HCT116 (cell line): ENCODE measurements around the gene IKZF3. TPM values are rescaled to one million over a fixed set of nuclear protein-coding genes. Genes with fewer than 3 reads are reported as not detected.

Source experiments
- ATAC-seq: fragments of 200-7000 bp; cut with Tn5 transposase; 2 replicates; pipeline ENCODE4 v1.9.1; 2020; ENCODE audit warnings: mild to moderate bottlenecking, moderate library complexity
- BruUV-seq: library from RNA; stranded (reverse); fragments of 400-500 nt; replicated peaks from 2 replicates; lab custom pipeline; 2021; lab: Mats Ljungman, UMichigan
- CTCF ChIA-PET: fragments of 300-600 bp; sonication (Branson Sonifier 250); formaldehyde crosslinking; loops from one replicate; lab custom pipeline; 2021; ENCODE audit warnings: antibody characterized with exemption; lab: Charles Lee
- POLR2A ChIA-PET: fragments of 300-600, 350-600 bp; sonication (Branson Sonifier 250); formaldehyde crosslinking; loops from one replicate; lab custom pipeline; 2021; ENCODE audit warnings: antibody characterized with exemption; lab: Charles Lee
- RAD21 ChIA-PET, 2 experiments: fragments of 300-600 bp; sonication (Branson Sonifier 250); formaldehyde crosslinking; loops; one replicate each; lab custom pipeline; 2023; ENCODE audit warnings: low total read pairs in 2 of 2; ENCODE audit not compliant: uncharacterized antibody in 2 of 2, unreplicated experiment in 2 of 2, low non-redundant PET in 1 of 2; lab: Charles Lee
- DNase-seq: peaks from one replicate; pipeline ENCODE4 v3.0.0-alpha.2; 2010; ENCODE audit warnings: low read depth, low spot score
- H2AFZ ChIP-seq: fragments of 200-600 bp; shearing (Covaris generic), sonication (generic); 2 replicates; pipeline ENCODE4 v1.6.1; 2017; ENCODE audit warnings: low read depth, mixed run types, mixed read lengths, antibody characterized with exemption, low read length; ENCODE audit not compliant: poor library complexity, severe bottlenecking
- H3K27ac ChIP-seq: 2 replicates; pipeline ENCODE4 v1.5.1; 2012; ENCODE audit warnings: low read depth, low read length
- H3K27me3 ChIP-seq: fragments of 200-600 bp; sonication (generic); 2 replicates; pipeline ENCODE4 v1.6.1; 2016; ENCODE audit warnings: mixed run types, low read length, mixed read lengths; ENCODE audit not compliant: insufficient read depth
- H3K36me3 ChIP-seq, 2 experiments: fragments of 200-500 bp in 1 of 2; fragments of 200-600 bp in 1 of 2; sonication (Bioruptor generic) in 1 of 2; sonication (generic) in 1 of 2; 2 replicates each; pipeline versions ENCODE4 v1.5.1 to v1.6.1; 2014 to 2016; ENCODE audit warnings: low read length in 2 of 2, inconsistent platforms in 1 of 2, mixed read lengths in 1 of 2, mixed run types in 1 of 2; ENCODE audit not compliant: insufficient read depth in 2 of 2, control insufficient read depth in 1 of 2
- H3K4me1 ChIP-seq, 2 experiments: fragments of 200-600 bp in 1 of 2; sonication (generic) in 1 of 2; 2 replicates each; pipeline versions ENCODE4 v1.5.1 to v1.6.1; 2012 to 2017; ENCODE audit warnings: low read length in 2 of 2, inconsistent platforms in 1 of 2, mild to moderate bottlenecking in 1 of 2, mixed read lengths in 1 of 2, mixed run types in 1 of 2, moderate library complexity in 1 of 2; ENCODE audit not compliant: insufficient read depth in 2 of 2, control insufficient read depth in 1 of 2
- H3K4me2 ChIP-seq: fragments of 200-600 bp; sonication (generic); 2 replicates; pipeline ENCODE4 v1.6.1; 2017; ENCODE audit warnings: mixed run types, low read length, mixed read lengths
- H3K4me3 ChIP-seq, 2 experiments: fragments of 200-600 bp in 1 of 2; sonication (generic) in 1 of 2; replicated peaks in 1 of 2; 2 replicates each; pipeline ENCODE4 v1.5.1; 2011 to 2016; ENCODE audit warnings: low read length in 2 of 2, control low read depth in 1 of 2, low read depth in 1 of 2, mild to moderate bottlenecking in 1 of 2, mixed read lengths in 1 of 2, mixed run types in 1 of 2
- H3K79me2 ChIP-seq: fragments of 200-600 bp; sonication (generic); 2 replicates; pipeline ENCODE4 v1.6.1; 2017; ENCODE audit warnings: mild to moderate bottlenecking, mixed run types, low read length, moderate library complexity, mixed read lengths; ENCODE audit not compliant: insufficient read depth
- H3K9ac ChIP-seq: fragments of 200-600 bp; sonication (generic); 2 replicates; pipeline ENCODE4 v1.6.1; 2016; ENCODE audit warnings: low read length, mixed read lengths
- H3K9me2 ChIP-seq: fragments of 200-600 bp; sonication (generic), shearing (Covaris generic); 2 replicates; pipeline ENCODE4 v1.6.1; 2017; ENCODE audit warnings: mixed run types, mild to moderate bottlenecking, moderate library complexity; ENCODE audit not compliant: insufficient read depth
- H3K9me3 ChIP-seq, 2 experiments: fragments of 200-500 bp in 1 of 2; fragments of 200-600 bp in 1 of 2; sonication (Bioruptor generic) in 1 of 2; sonication (generic) in 1 of 2; 2 replicates each; pipeline ENCODE4 v1.6.1; 2014 to 2017; ENCODE audit warnings: low read length in 2 of 2, mixed read lengths in 2 of 2, inconsistent platforms in 1 of 2, low read depth in 1 of 2, mild to moderate bottlenecking in 1 of 2, mixed run types in 1 of 2, moderate library complexity in 1 of 2; ENCODE audit not compliant: control insufficient read depth in 1 of 2, insufficient read depth in 1 of 2
- H4K20me1 ChIP-seq: fragments of 200-600 bp; sonication (generic), shearing (Covaris generic); 2 replicates; pipeline ENCODE4 v1.6.1; 2017; ENCODE audit warnings: mixed run types, mild to moderate bottlenecking, moderate library complexity; ENCODE audit not compliant: insufficient read depth
- CBX3 ChIP-seq: IDR thresholded peaks from 2 replicates; pipeline ENCODE4 v1.6.1; 2012; ENCODE audit warnings: low read depth
- CEBPB ChIP-seq: IDR thresholded peaks from 2 replicates; pipeline ENCODE4 v1.6.1; 2012; ENCODE audit warnings: low read depth
- CTCF ChIP-seq, 3 experiments: fragments of 200-600 bp in 1 of 3; sonication (generic) in 1 of 3; IDR thresholded peaks in 2 of 3; conservative IDR thresholded peaks in 1 of 3; 2 replicates each; pipeline ENCODE4 v1.5.1; 2012 to 2017; ENCODE audit warnings: low read depth in 2 of 3, low read length in 2 of 3, antibody characterized with exemption in 1 of 3, borderline replicate concordance in 1 of 3, control low read depth in 1 of 3, mild to moderate bottlenecking in 1 of 3, mixed read lengths in 1 of 3, mixed run types in 1 of 3, moderate library complexity in 1 of 3; ENCODE audit not compliant: insufficient read depth in 1 of 3
- EGR1 ChIP-seq: IDR thresholded peaks from 2 replicates; pipeline ENCODE4 v1.6.1; 2012; ENCODE audit warnings: low read depth
- ELF1 ChIP-seq: IDR thresholded peaks from 2 replicates; pipeline ENCODE4 v1.6.1; 2012; ENCODE audit warnings: low read depth, borderline replicate concordance
- EZH2phosphoT487 ChIP-seq: fragments of 200-600 bp; IDR thresholded peaks from 2 replicates; pipeline ENCODE4 v1.6.1; 2018; ENCODE audit warnings: antibody characterized with exemption, borderline replicate concordance
- FOSL1 ChIP-seq: IDR thresholded peaks from 2 replicates; pipeline ENCODE4 v1.6.1; 2012; ENCODE audit warnings: low read depth
- JUND ChIP-seq: IDR thresholded peaks from 2 replicates; pipeline ENCODE4 v1.6.1; 2012
- MAX ChIP-seq: IDR thresholded peaks from 2 replicates; pipeline ENCODE4 v1.6.1; 2012
- POLR2A ChIP-seq: IDR thresholded peaks from 2 replicates; pipeline ENCODE4 v1.7.0; 2011; ENCODE audit warnings: borderline replicate concordance; ENCODE audit not compliant: insufficient read depth, insufficient read length; ENCODE audit errors: extremely low read depth
- POLR2AphosphoS5 ChIP-seq: IDR thresholded peaks from 2 replicates; pipeline ENCODE4 v1.6.1; 2011; ENCODE audit warnings: mild to moderate bottlenecking, low read depth, low read length, moderate library complexity
- RAD21 ChIP-seq: IDR thresholded peaks from 2 replicates; pipeline ENCODE4 v1.6.1; 2012; ENCODE audit warnings: low read depth, mild to moderate bottlenecking
- SIN3A ChIP-seq: IDR thresholded peaks from 2 replicates; pipeline ENCODE4 v1.6.1; 2012; ENCODE audit warnings: low read depth
- SP1 ChIP-seq: IDR thresholded peaks from 2 replicates; pipeline ENCODE4 v1.6.1; 2012; ENCODE audit warnings: low read depth
- SRF ChIP-seq: IDR thresholded peaks from 2 replicates; pipeline ENCODE4 v1.6.1; 2012; ENCODE audit warnings: low read depth
- TCF7L2 ChIP-seq: IDR thresholded peaks from 2 replicates; pipeline ENCODE4 v1.7.0; 2011; ENCODE audit warnings: borderline replicate concordance, inconsistent platforms; ENCODE audit not compliant: insufficient read depth, insufficient read length; ENCODE audit errors: extremely low read depth
- ZBTB33 ChIP-seq: IDR thresholded peaks from 2 replicates; pipeline ENCODE4 v1.6.1; 2011; ENCODE audit warnings: mild to moderate bottlenecking, low read length, moderate library complexity; ENCODE audit not compliant: insufficient replicate concordance; ENCODE audit errors: extremely low read depth
- ZNF274 ChIP-seq: fragments of 200-500 bp; sonication (Bioruptor generic); IDR thresholded peaks from 2 replicates; pipeline ENCODE4 v1.6.1; 2014; ENCODE audit warnings: mild to moderate bottlenecking, low read depth, low read length, inconsistent platforms
- intact Hi-C: fragments of 100-400 bp; cut with micrococcal nuclease; formaldehyde crosslinking; loops from 2 replicates; pipeline ENCODE4 v1.10.0; 2022
- total RNA-seq: library from RNA; stranded (reverse); gene quantifications from one replicate; pipeline ENCODE4 v1.2.1, GENCODE V29; 2021; ENCODE audit not compliant: unreplicated experiment
- TF ChIP-seq, protein P1 (sequence below): IDR thresholded peaks from 2 replicates; pipeline ENCODE4 v1.6.1; 2012; ENCODE audit warnings: low read depth
- TF ChIP-seq, protein P2 (sequence below): IDR thresholded peaks from 2 replicates; pipeline ENCODE4 v1.6.1; 2012

The IKZF3 gene
- total RNA-seq, 1 experiment from 2014 or later, result 0.30 TPM

GRCh38 chr17:39717660-39718059 lies 146.5 kb downstream of the IKZF3 start:
- Histone ChIP-seq H4K20me1 (no peaks in the 10 kb centered on the region), H3K9me3 (no peaks in the 10 kb centered on the region), H3K27ac (no peak overlapping the region), H3K9me2 (no peaks in the 10 kb centered on the region), H3K36me3 (peaks cover 0 to 13% of the 10 kb centered on the region in 2 experiments; a peak in 3 of 4 replicates), H3K4me2 (no peak overlapping the region), H3K4me1 (no peaks in the 10 kb centered on the region), H3K4me3 (no peak overlapping the region), H3K27me3 (no peaks in the 10 kb centered on the region), H3K9ac (no peak overlapping the region), H3K79me2 (no peaks in the 10 kb centered on the region), H2AFZ (no peak overlapping the region)
- TF ChIP-seq RAD21 (no peak), JUND (no peak), CEBPB (no peak), CTCF (IDR thresholded peaks at IDR 0.05 in 2 of 3, conservative IDR thresholded peaks at IDR 0.05 in 1 of 3; ENCODE audit: borderline replicate concordance in 1 of 3, insufficient read depth in 1 of 3, low read depth in 2 of 3, low read length in 2 of 3) (no peak), TCF7L2 (no peak), ZBTB33 (no peak), EGR1 (no peak), SP1 (no peak), ELF1 (no peak), POLR2AphosphoS5 (no peak), EZH2phosphoT487 (no peak), MAX (no peak), SRF (no peak), FOSL1 (no peak), POLR2A (no peak), SIN3A (no peak), CBX3 (no peak), ZNF274 (no peak)
- TF ChIP-seq, protein P1, sequence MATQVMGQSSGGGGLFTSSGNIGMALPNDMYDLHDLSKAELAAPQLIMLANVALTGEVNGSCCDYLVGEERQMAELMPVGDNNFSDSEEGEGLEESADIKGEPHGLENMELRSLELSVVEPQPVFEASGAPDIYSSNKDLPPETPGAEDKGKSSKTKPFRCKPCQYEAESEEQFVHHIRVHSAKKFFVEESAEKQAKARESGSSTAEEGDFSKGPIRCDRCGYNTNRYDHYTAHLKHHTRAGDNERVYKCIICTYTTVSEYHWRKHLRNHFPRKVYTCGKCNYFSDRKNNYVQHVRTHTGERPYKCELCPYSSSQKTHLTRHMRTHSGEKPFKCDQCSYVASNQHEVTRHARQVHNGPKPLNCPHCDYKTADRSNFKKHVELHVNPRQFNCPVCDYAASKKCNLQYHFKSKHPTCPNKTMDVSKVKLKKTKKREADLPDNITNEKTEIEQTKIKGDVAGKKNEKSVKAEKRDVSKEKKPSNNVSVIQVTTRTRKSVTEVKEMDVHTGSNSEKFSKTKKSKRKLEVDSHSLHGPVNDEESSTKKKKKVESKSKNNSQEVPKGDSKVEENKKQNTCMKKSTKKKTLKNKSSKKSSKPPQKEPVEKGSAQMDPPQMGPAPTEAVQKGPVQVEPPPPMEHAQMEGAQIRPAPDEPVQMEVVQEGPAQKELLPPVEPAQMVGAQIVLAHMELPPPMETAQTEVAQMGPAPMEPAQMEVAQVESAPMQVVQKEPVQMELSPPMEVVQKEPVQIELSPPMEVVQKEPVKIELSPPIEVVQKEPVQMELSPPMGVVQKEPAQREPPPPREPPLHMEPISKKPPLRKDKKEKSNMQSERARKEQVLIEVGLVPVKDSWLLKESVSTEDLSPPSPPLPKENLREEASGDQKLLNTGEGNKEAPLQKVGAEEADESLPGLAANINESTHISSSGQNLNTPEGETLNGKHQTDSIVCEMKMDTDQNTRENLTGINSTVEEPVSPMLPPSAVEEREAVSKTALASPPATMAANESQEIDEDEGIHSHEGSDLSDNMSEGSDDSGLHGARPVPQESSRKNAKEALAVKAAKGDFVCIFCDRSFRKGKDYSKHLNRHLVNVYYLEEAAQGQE, result no peak
- TF ChIP-seq, protein P2, sequence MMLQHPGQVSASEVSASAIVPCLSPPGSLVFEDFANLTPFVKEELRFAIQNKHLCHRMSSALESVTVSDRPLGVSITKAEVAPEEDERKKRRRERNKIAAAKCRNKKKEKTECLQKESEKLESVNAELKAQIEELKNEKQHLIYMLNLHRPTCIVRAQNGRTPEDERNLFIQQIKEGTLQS, result no peak
- ATAC-seq, result no peak
- intact Hi-C loops, result no loop called here
- DNase-seq, result no peak
- BruUV-seq, result no TSS peak
- ChIA-PET CTCF (interaction anchor here (2.2 kb wide), 1 partner anchor 12 kb away, joined by 27 read pairs; the partner anchor contains the start of gene MIEN1), RAD21 (no interaction called here), POLR2A (no interaction called here)
